Measurements from ENCODE around the gene MYO5B.
A peak's percentile ranks its signal among the peaks of the same experiment; 100 is the strongest.

The MYO5B gene

GRCh38 chr18:49817947-49818346, 377.0 kb downstream of the MYO5B start:
- Histone ChIP-seq H3K4me3 (ENCODE audit: low read depth, low read length) (no peak overlapping the region), H3K9me3 (ENCODE audit: severe bottlenecking) (no peaks in the 10 kb centered on the region), H3K36me3 (no peaks in the 10 kb centered on the region; the same call in 1 of the 2 replicates), H3K27me3 (ENCODE audit: insufficient read depth, low read depth, severe bottlenecking) (no peaks in the 10 kb centered on the region), H3K27ac (no peak overlapping the region)
- no peak for DNase-seq
- no peak for TF ChIP-seq CTCF (IDR thresholded peaks at IDR 0.05; ENCODE audit: low read depth, low read length)

- Histone ChIP-seq H3K27ac (no peak overlapping the region), H3K4me3 (ENCODE audit: low read depth, low read length) (no peak overlapping the region), H3K36me3 (no peaks in the 10 kb centered on the region; the same call in 1 of the 2 replicates), H3K9me3 (ENCODE audit: severe bottlenecking) (no peaks in the 10 kb centered on the region), H3K27me3 (ENCODE audit: insufficient read depth, low read depth, severe bottlenecking) (no peaks in the 10 kb centered on the region)
- no peak for DNase-seq
- TF ChIP-seq CTCF (IDR thresholded peaks at IDR 0.05; ENCODE audit: low read depth, low read length), result no peak
Measured at GRCh38 chr18:49815927-49816326, 379.0 kb downstream of the MYO5B start.

GRCh38 chr18:49814147-49814499, 380.8 kb downstream of the MYO5B start:
- peak; percentile 87 for DNase-seq
- H3K27me3 ChIP-seq (ENCODE audit: insufficient read depth, low read depth, severe bottlenecking), result no peaks in the 10 kb centered on the region
- H3K4me3 ChIP-seq (ENCODE audit: low read depth, low read length), result peak overlapping the region; percentile 70
- TF ChIP-seq CTCF (IDR thresholded peaks at IDR 0.05; ENCODE audit: low read depth, low read length), result no peak
- peak overlapping the region; percentile 96 for H3K27ac ChIP-seq
- no peaks in the 10 kb centered on the region; the same call in 1 of the 2 replicates for H3K36me3 ChIP-seq
- H3K9me3 ChIP-seq (ENCODE audit: severe bottlenecking), result no peaks in the 10 kb centered on the region

- Histone ChIP-seq H3K27me3 (ENCODE audit: insufficient read depth, low read depth, severe bottlenecking) (no peaks in the 10 kb centered on the region), H3K36me3 (no peaks in the 10 kb centered on the region; the same call in 1 of the 2 replicates), H3K9me3 (ENCODE audit: severe bottlenecking) (peaks cover 4% of the 10 kb centered on the region), H3K4me3 (ENCODE audit: low read depth, low read length) (peak within 1 kb of the TSS; percentile 70), H3K27ac (peak within 1 kb of the TSS; percentile 96)
- peak; percentile 86 for DNase-seq
- no peak for TF ChIP-seq CTCF (IDR thresholded peaks at IDR 0.05; ENCODE audit: low read depth, low read length)
Measured at GRCh38 chr18:49813319-49814146, 381.4 kb downstream of the MYO5B start, which contains the start of gene ACAA2. Gene ACAA2 (minus strand): TSS chr18:49813533. CDS start chr18:49813484, 49 bp downstream.

GRCh38 chr18:49813069-49813318, 382.0 kb downstream of the MYO5B start:
- peaks cover 9% of the 10 kb centered on the region for H3K9me3 ChIP-seq (ENCODE audit: severe bottlenecking)
- H3K36me3 ChIP-seq, result no peaks in the 10 kb centered on the region; the same call in 1 of the 2 replicates
- H3K27ac ChIP-seq, result peak overlapping the region; percentile 96
- TF ChIP-seq CTCF (IDR thresholded peaks at IDR 0.05; ENCODE audit: low read depth, low read length), result no peak
- H3K4me3 ChIP-seq (ENCODE audit: low read depth, low read length), result peak overlapping the region; percentile 70
- peak; percentile 23 for DNase-seq
- H3K27me3 ChIP-seq (ENCODE audit: insufficient read depth, low read depth, severe bottlenecking), result no peaks in the 10 kb centered on the region
